ENCODE measurements around the gene GPC5. TPM values are rescaled to one million over a fixed set of nuclear protein-coding genes. Genes with fewer than 3 reads are reported as not detected.

The GPC5 gene
- total RNA-seq, 1 experiment from 2014 or later, result 0.15 TPM

GRCh38 chr13:92668157-92668556 is 1269.7 kb downstream of the GPC5 start:
- no peak overlapping the region for H3K4me2 ChIP-seq (ENCODE audit: insufficient read depth, insufficient read length, low read length)
- no peak overlapping the region for H4K5ac ChIP-seq (ENCODE audit: insufficient read length, low read depth, low read length)
- H3K9me3 Mint-ChIP-seq, result no peaks in the 10 kb centered on the region
- H3K4me1 ChIP-seq (ENCODE audit: insufficient read depth, low read length), result no peaks in the 10 kb centered on the region
- no peak overlapping the region for H3K27ac ChIP-seq (ENCODE audit: insufficient read length, low read depth, low read length)
- no peaks in the 10 kb centered on the region for H3K27me3 ChIP-seq (ENCODE audit: insufficient read depth, low read length)
- H3K56ac ChIP-seq (ENCODE audit: insufficient read length, low read depth, low read length), result no peak overlapping the region
- H3K23me2 ChIP-seq (ENCODE audit: insufficient read length, low read depth, low read length, poor library complexity, severe bottlenecking), result no peaks in the 10 kb centered on the region
- TF ChIP-seq CTCF (conservative IDR thresholded peaks at IDR 0.05), result no peak
- H2BK120ac ChIP-seq (ENCODE audit: low read depth, low read length, poor library complexity, severe bottlenecking), result no peak overlapping the region
- H2BK20ac ChIP-seq (ENCODE audit: low read depth, low read length, poor library complexity, severe bottlenecking), result no peak overlapping the region
- H3K4ac ChIP-seq (ENCODE audit: low read depth, low read length), result no peak overlapping the region
- no peak overlapping the region for H2BK15ac ChIP-seq (ENCODE audit: low read depth, low read length)
- H3K23ac ChIP-seq (ENCODE audit: insufficient read length, low read depth, low read length), result no peak overlapping the region
- H3K4me1 Mint-ChIP-seq, result no peaks in the 10 kb centered on the region
- no peak overlapping the region for H2AFZ ChIP-seq (ENCODE audit: low read length)
- H3K36me3 Mint-ChIP-seq (ENCODE audit: insufficient read depth in 1 of 3, low read depth in 3 of 3), result no peaks in the 10 kb centered on the region
- H3K14ac ChIP-seq (ENCODE audit: insufficient read depth, low read length), result no peak overlapping the region
- no peak for DNase-seq
- H3K27me3 Mint-ChIP-seq (ENCODE audit: low read depth), result no peaks in the 10 kb centered on the region
- no peak overlapping the region for H3K4me3 Mint-ChIP-seq
- H3K18ac ChIP-seq (ENCODE audit: insufficient read length, low read depth, low read length), result no peak overlapping the region
- no peak overlapping the region for H3K27ac Mint-ChIP-seq
- no peak overlapping the region for H2BK5ac ChIP-seq (ENCODE audit: insufficient read length, low read length)
- no peaks in the 10 kb centered on the region for H4K20me1 ChIP-seq (ENCODE audit: control insufficient read depth, insufficient read depth, insufficient read length)
- no peaks in the 10 kb centered on the region for H3K79me2 ChIP-seq (ENCODE audit: insufficient read depth, low read length)
- H4K91ac ChIP-seq (ENCODE audit: insufficient read length, low read depth, low read length), result no peak overlapping the region
- H3K9me3 ChIP-seq (ENCODE audit: control insufficient read depth, low read depth, low read length), result no peaks in the 10 kb centered on the region
- H3K9ac ChIP-seq (ENCODE audit: extremely low read depth, insufficient read length, low read length), result no peak overlapping the region
- H3T11ph ChIP-seq (ENCODE audit: low read length), result no peak overlapping the region
- no peak overlapping the region for H4K8ac ChIP-seq (replicated peaks; ENCODE audit: insufficient read length, low read depth, low read length)
- H3K79me1 ChIP-seq (ENCODE audit: insufficient read depth, low read depth, low read length, poor library complexity, severe bottlenecking), result no peaks in the 10 kb centered on the region
- H2AK5ac ChIP-seq (ENCODE audit: insufficient read length, low read length), result no peak overlapping the region
- H2BK12ac ChIP-seq (ENCODE audit: insufficient read length, low read depth, low read length), result no peak overlapping the region

All from H9 (cell line).